Lower lobe of right lung (tissue), 2 donors: Measurements from ENCODE around the gene PRIM2. TPM values are rescaled to one million over a fixed set of nuclear protein-coding genes. Genes with fewer than 3 reads are reported as not detected.
"Not testable (repeated sequence)": the region's sequence is repeated elsewhere in the genome, so short reads cannot be mapped to it uniquely, and the experiment has no call there.

Experiments
- ATAC-seq, 2 donors: fragments of 200-7000 bp; cut with Tn5 transposase; one replicate each; pipeline ENCODE4 v1.9.1; 2020 to 2022; ENCODE audit warnings: mild to moderate bottlenecking in 2 of 2, moderate library complexity in 2 of 2
- DNase-seq: peaks from one replicate; pipeline ENCODE4 v3.0.0-alpha.2; 2020
- H3K27ac ChIP-seq: fragments of 200-600 bp; one replicate; pipeline ENCODE4 v1.8.0; 2022
- H3K27me3 ChIP-seq: fragments of 200-600 bp; one replicate; pipeline ENCODE4 v1.8.0; 2022; ENCODE audit warnings: low read depth
- H3K36me3 ChIP-seq: fragments of 200-600 bp; one replicate; pipeline ENCODE4 v1.8.0; 2022; ENCODE audit warnings: mild to moderate bottlenecking
- H3K4me1 ChIP-seq: fragments of 200-600 bp; one replicate; pipeline ENCODE4 v1.8.0; 2022
- H3K4me3 ChIP-seq: fragments of 200-600 bp; one replicate; pipeline ENCODE4 v1.8.0; 2022; ENCODE audit warnings: mild to moderate bottlenecking
- H3K9me3 ChIP-seq: fragments of 200-600 bp; one replicate; pipeline ENCODE4 v1.8.0; 2022
- CTCF ChIP-seq: fragments of 200-600 bp; IDR thresholded peaks from one replicate; pipeline ENCODE4 v1.8.0; 2022; ENCODE audit warnings: antibody characterized with exemption, mild to moderate bottlenecking
- intact Hi-C: fragments of 100-400 bp; cut with DNase I; formaldehyde crosslinking; loops from one replicate; pipeline ENCODE4 v1.11.0; 2022
- total RNA-seq: library from RNA; stranded (reverse); fragmentation: NEBNext Ultra II Directional; extraction: Animal tissue kit (Norgen Biotek cat#: 25700); gene quantifications from one replicate; pipeline ENCODE4 v1.2.1, GENCODE V29; 2021
- donor health status: DM: no; HTN: yes; CAD: no; lungs with severe emphysema.

Gene PRIM2
- total RNA-seq, 1 donor from 2014 or later = 9.1 TPM

GRCh38 chr6:57432919-57433684, 115.7 kb downstream of the PRIM2 start:
- H3K27me3 ChIP-seq = no peaks in the 10 kb centered on the region
- H3K27ac ChIP-seq = no peak overlapping the region
- DNase-seq (no peak), ATAC-seq (no peak)
- no peak overlapping the region for H3K4me3 ChIP-seq
- peaks cover 26% of the 10 kb centered on the region for H3K4me1 ChIP-seq
- intact Hi-C loops = no loop called here
- H3K9me3 ChIP-seq = no peaks in the 10 kb centered on the region
- no peak for TF ChIP-seq CTCF
- no peaks in the 10 kb centered on the region for H3K36me3 ChIP-seq

GRCh38 chr6:57433790-57434189, 116.4 kb downstream of the PRIM2 start:
- H3K4me1 ChIP-seq = peaks cover 26% of the 10 kb centered on the region
- H3K27ac ChIP-seq, H3K9me3 ChIP-seq, ATAC-seq, DNase-seq, H3K4me3 ChIP-seq, H3K36me3 ChIP-seq, intact Hi-C loops, H3K27me3 ChIP-seq: not testable (repeated sequence)

- intact Hi-C loops = no loop called here
Measured at GRCh38 chr6:57434944-57435343, 117.5 kb downstream of the PRIM2 start.

GRCh38 chr6:57435475-57436160, 118.2 kb downstream of the PRIM2 start:
- DNase-seq (no peak), ATAC-seq (no peak)
- Histone ChIP-seq H3K9me3 (no peaks in the 10 kb centered on the region), H3K27me3 (no peaks in the 10 kb centered on the region), H3K4me3 (no peak overlapping the region), H3K27ac (no peak overlapping the region), H3K36me3 (no peaks in the 10 kb centered on the region), H3K4me1 (peaks cover 26% of the 10 kb centered on the region)
- intact Hi-C loops = no loop called here
- no peak for TF ChIP-seq CTCF

More at GRCh38 chr6:57434944-57435343, 117.5 kb downstream of the PRIM2 start:
- DNase-seq (no peak), ATAC-seq (no peak)
- Histone ChIP-seq H3K9me3 (no peaks in the 10 kb centered on the region), H3K27me3 (no peaks in the 10 kb centered on the region), H3K27ac (no peak overlapping the region), H3K4me1 (peaks cover 26% of the 10 kb centered on the region), H3K4me3 (no peak overlapping the region), H3K36me3 (no peaks in the 10 kb centered on the region)
- no peak for TF ChIP-seq CTCF

DNA sequence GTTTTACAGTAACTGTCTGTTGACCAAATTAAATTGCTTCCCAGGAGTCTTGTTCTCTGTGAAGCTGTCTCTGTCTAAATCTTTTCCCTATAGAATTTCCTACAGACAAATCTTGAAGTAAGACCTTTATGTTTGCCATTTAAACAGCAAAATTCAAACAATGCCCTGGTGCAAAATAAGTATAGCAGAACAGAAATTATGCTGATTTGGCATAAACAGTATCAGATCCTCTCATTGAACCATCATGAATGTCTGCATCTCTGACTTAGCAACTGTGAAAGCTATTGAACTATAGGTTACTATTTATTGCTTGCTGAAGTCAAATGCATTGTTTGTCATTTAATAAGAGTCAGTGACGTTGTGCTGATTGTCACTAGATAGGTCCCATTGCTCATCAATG, 123.3 kb downstream of the PRIM2 start:
- H3K4me3 ChIP-seq, DNase-seq, H3K36me3 ChIP-seq, H3K27me3 ChIP-seq, ATAC-seq, H3K9me3 ChIP-seq, H3K27ac ChIP-seq, H3K4me1 ChIP-seq, intact Hi-C loops: not testable (repeated sequence)

DNA sequence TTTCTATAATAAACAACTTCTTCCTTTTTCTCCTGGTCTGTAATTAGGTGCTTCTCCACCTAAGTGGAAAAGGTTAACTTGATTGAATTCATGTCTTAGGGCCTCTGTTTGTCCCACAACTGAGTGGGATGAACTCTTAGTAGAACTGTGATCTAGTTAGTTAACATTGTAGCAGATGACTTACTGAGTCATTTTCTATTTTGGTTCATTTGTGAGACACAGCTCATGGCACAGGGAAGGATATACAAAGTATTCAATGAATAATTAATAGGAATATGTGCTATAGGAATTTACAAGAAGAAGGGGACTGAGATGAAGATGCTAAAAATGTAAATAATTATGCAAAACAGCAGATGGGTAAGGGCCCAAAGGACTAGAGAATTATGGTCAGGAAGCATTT, 124.7 kb downstream of the PRIM2 start:
- DNase-seq, ATAC-seq, H3K9me3 ChIP-seq, H3K36me3 ChIP-seq, H3K4me1 ChIP-seq, H3K27me3 ChIP-seq, intact Hi-C loops, H3K27ac ChIP-seq, H3K4me3 ChIP-seq: not testable (repeated sequence)

GRCh38 chr6:57443181-57443580, 125.8 kb downstream of the PRIM2 start:
- H3K27ac ChIP-seq, H3K4me1 ChIP-seq, H3K36me3 ChIP-seq, ATAC-seq, intact Hi-C loops, H3K4me3 ChIP-seq, H3K27me3 ChIP-seq, H3K9me3 ChIP-seq, DNase-seq: not testable (repeated sequence)

DNA sequence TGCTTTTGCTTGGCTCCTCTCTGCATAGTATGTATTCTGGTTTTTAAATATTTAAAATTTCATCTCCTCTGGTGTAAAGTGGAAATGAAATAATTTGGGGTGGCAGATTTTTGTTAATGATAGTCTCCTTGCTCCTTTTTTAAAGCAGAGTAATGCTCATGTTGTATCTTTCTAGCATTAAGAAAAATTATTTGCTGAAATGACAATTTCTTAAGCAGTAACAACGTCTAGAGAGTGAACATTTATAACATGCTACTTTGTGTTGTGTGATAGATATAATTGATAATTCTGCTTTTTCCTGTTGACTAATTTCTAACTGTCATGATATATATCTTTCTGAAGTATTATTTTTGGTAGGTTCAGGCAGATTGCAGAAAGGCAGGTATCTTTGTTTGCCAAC, 127.4 kb downstream of the PRIM2 start:
- H3K4me1 ChIP-seq, H3K27ac ChIP-seq, H3K36me3 ChIP-seq, H3K27me3 ChIP-seq, ATAC-seq, H3K9me3 ChIP-seq, intact Hi-C loops, DNase-seq, H3K4me3 ChIP-seq: not testable (repeated sequence)

GRCh38 chr6:57445379-57445778, 127.9 kb downstream of the PRIM2 start:
- H3K36me3 ChIP-seq, intact Hi-C loops, H3K4me1 ChIP-seq, H3K9me3 ChIP-seq, H3K27me3 ChIP-seq, H3K4me3 ChIP-seq, ATAC-seq, H3K27ac ChIP-seq, DNase-seq: not testable (repeated sequence)

GRCh38 chr6:57445790-57446468, 128.5 kb downstream of the PRIM2 start:
- intact Hi-C loops, H3K4me1 ChIP-seq, H3K36me3 ChIP-seq, H3K4me3 ChIP-seq, H3K27ac ChIP-seq, DNase-seq, ATAC-seq, H3K9me3 ChIP-seq, H3K27me3 ChIP-seq: not testable (repeated sequence)
